GM18861 (cell line): Measurements from ENCODE around the gene COL4A1.

ENCODE experiments used
- ATAC-seq: cut with Tn5 transposase; IDR thresholded peaks from one replicate; pipeline ENCODE4 v1.9.1; 2021; ENCODE audit not compliant: unreplicated experiment

Gene COL4A1

DNA sequence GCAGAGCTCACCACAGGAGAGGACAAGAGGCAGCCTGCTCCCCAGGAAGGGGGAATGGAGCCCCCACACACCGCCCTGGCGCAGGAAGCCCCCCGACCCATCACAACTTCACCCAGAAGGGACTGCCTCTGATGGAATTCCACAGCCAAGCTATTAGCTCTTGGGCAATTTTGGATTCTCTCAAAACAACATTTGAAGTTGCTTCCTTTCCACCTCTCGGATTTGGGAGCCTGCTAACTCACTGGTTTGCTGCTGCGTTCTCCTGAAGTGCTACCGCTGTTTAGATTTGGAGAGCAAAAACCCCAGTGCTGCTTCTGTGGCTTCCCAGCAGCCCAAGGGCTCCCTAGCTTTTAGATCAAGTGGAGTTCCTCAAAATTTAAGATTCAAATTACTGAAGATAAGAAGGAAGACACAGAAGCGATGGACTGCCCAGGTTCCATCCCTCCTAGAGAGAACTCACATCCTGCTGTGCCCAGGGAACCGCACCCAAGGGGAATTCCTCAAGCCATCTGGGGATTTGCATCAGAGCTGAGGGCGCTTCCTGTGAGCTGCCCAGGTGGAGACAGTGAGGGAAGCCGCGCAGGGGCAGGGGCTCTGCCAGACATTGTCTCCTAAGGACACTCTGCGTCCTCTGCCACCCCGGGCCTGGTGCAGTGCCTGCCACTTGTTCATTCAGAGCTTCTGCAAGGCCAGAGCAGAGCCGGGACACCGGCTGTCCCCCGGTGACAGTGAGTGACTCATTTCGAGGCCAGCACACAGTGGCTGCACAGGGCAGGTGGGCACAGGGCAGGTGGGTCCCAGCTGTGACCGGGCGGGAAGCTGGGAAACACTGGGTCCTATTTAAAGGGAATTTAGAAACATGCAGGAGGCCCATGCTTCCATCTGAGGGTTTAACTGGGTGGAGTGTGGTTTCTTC, 45.5 kb downstream of the COL4A1 start:
- no peak for ATAC-seq

DNA sequence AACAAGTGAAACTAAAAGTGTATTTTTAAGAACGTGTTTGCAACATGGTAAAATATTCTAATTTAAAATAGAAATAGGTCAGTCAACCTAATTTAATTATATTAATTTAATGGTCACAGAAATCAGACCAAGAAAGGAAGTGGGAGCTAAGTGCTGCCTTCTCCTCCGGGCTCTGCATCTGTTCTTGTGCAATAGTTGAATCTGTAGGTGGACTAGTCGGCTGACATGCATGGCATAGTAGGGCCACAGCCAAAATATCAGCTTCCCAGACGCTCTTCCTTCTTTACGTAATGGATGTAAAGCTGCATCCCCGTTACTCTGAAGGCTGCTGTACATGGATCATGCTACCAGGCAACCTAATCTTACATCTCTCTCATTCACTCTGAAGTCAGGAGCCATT, 47.3 kb downstream of the COL4A1 start:
- ATAC-seq = no peak

- no peak for ATAC-seq
These were observed 47.9 kb downstream of the COL4A1 start for GRCh38 chr13:110258876-110259631.

DNA sequence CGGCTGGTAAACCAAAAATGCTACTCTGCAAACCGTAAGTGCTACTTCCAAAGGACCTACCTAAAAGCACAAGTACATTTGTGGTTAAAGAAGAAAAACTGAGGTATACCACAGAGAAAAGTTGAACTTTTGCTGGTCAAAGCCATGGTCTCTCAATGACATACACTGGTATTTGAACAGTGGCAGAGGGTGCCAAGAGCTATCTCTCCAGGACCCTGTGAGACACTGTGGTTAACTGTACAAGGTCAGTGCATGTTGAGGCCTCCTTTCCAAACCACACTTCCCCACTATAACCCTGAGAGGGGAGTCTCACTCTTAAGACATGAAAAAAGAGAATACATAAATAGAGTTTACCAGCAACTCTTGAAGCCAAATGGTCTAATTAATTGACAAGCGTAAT, 49.5 kb downstream of the COL4A1 start:
- no peak for ATAC-seq

DNA sequence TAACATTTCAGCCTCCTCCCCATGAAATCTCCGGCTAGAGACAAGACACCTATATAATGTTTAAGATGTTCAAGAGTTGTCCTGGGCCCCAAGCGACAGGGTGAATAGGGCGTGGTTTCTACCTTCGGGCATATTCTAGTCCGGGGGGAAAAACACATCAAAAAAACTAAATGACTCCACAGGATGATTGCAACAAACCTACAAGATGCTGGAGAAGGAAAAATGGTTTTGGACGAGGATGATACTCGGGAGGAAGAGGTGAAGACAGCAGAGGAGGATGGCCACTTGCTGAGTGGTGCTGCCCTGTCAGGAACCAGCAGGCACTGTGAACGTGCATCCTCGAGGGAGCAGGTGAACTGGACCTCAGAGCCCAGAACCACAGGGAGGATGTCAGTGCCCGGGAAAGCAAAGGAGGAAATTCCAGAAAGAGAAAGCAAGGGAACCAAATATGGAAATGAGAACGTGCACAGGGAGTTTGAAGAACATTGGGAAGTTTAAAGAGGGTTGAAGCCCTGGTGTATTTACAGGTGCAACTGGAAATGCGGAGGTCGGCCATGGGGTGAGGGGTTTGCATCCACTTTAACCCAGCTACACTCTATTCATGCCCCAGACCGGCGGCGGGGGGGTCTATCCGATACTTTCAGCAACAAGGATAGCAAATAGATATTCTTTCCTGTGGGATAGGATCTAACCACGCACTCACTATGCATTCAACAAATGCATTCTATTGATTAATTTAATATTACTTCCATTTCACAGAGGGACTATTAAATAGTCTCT, 50.6 kb downstream of the COL4A1 start:
- ATAC-seq = no peak

DNA sequence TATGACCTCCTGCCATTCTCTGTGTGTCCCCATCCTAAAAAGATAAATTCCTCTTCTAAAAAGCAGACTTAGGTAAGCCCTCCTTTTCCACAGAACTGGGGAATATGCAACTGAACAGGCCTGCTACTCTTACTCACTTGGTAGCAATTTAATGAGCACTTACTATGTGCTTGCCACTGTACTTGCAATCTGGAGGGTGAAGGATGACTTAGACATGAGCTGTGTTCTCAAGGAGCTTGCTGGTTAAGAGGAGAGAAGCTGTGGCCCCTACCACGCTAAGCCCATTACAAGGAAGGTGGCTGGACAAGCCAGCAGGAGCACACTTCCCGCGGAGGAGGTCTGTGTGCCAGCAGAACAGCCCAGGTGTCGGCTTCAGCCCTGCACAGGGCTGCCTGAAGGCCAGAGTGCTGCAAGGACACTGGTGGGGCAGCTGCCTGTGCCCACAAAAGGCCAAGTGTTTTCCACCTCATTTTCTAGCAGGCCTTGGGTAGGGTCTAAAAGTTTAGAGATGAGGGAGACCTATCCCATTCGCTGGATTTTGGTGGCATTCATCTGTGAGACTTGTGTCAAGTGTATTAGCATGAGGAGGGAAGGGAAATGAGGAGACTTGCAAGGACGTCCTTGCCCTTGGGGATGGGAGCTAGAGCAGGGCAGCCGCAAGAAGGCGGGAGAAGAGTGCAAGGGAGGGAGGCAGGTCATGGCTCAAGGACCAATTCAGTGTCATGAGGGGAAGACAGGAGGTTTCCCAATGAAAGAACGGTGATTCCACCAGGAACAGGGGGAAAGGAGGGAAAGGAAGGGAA, 52.0 kb downstream of the COL4A1 start:
- ATAC-seq = no peak

DNA sequence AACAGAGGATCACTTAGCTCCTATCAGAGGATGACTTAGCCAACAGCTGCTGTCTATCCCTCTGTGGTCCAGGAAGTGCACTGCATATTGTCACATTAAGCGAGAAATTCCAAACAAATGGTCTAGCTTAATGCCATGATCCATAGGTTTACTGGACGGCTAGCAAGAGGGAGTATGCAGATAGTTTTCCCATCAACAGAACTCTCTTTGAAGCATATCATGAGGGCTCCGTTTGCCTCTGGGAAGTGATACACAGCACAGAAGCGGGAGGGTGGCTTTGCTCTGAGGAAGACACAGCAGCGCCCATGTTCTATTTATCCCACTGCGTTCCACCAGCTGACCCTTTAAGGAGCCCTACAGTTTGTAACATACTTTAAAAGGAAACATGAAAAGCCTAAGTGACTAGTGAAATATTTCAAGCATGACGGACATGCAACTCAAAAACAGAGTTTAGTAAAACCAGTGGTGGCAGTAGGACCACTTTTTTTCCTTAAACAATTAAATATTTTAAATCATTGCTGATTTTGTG, 52.7 kb downstream of the COL4A1 start:
- ATAC-seq = no peak

DNA sequence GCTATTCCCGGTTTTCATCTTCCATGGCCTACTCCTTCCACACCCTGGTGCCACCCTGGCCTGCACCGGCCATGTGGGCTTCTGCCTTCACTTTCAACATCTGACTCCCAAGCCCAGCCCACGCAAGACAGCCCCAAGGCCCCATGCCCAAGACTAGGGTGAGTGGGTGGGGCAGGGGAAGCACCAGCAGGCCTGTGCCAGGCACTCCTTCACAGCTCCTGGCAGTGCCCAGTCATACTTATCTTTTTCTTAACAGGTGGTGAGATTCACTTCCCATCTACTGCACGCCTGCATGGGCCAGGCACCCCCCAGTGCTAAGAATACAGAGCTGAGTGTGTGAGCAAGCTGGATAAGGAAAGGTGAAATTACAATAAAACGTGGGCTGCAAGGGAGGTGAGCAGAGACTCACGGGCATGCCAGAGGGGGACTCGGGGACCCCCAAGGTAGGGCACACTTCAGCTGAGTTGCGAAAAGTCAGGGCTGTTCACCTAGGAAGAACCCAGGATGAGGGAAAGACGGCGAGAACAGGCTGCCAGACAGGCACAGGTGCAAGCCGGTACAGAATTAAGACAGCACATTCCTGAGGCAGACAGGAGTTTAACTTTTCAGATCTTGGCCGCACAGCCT, 55.7 kb downstream of the COL4A1 start:
- ATAC-seq = no peak

DNA sequence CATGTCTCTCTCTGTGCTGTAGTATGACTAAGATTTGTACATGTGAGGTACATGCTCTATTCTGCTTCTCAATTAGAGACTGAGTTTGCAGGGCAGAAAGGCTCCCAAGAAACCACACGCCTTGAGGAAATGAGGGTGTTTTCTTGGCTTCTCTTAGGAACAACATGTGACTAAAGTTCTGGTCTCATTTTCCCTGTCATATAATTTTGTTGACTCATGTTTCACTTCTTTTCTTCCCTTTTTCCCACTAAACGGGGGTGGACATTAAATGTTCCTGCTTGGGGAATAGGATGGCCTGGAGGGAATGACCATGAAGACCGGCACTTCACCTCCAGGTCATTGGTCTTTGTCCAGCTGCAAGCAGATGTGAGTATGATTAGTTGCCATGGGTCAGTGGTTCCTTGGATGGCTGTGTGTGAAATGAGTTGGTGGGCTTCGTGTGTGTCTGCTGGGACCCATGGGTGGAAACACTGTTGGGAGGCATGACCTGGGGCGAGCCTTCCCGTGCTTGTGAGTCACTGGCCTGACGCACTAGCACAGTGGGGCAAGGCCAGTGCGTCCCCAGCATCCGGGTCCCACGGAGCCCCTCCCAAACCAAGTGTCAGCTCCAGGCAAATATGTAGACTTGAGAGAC, 56.6 kb downstream of the COL4A1 start:
- no peak for ATAC-seq

- ATAC-seq = no peak
These were observed 57.6 kb downstream of the COL4A1 start for GRCh38 chr13:110249326-110249725.

DNA sequence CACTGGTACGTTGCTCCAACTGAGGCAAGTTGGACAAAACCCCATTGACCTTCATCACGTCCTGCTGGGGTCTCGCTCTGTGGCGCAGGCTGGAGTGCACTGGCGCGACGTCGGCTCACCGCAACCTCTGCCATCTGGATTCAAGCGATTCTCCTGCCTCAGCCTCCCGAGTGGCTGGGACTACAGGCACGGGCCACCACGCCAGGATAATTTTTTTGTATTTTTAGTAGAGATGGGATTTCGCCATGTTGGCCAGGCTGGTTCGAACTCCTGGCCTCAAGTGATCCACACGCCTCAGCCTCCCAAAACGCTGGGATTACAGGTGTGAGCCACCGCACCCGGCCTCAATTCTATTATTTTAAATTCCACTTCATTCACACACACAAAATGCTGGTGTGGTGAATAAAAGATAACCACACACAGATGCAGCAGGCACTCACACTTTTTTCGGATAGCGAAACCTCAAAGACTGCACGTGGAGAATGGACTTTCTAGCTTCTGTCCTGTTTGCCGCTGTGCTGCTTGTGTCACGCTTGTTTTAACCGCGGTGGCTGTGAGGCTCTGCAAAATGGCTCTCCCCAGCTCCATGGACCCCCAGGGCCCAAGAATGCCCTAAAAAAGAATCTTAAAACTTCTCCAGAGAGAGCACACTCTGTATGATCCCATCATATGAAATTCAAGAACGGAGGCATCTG, 58.4 kb downstream of the COL4A1 start:
- ATAC-seq = no peak

- ATAC-seq = no peak
These were observed 60.4 kb downstream of the COL4A1 start for GRCh38 chr13:110246530-110246929.

DNA sequence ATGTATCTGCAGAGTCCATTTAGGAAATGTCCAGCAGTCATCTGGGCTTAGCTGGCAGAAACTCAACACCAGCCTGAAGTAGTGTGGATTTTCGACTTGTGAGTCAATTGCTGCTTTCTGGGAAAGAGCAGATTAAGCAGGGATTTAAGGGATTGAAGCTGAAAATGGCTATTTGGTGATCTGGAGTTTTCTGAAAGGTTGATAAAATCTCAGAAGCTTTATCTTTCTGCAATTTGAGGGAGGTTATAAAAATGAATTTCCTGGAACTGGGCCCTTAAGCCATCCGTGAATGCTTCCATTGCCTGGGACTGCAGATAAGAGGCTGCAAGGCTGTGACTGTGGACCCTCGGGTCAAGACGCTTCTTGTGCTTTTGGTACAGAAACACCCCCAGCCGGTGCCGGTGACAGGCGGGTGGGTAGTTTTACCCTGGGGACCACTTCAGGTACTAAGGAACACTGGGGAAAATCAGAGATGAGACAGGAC, 61.5 kb downstream of the COL4A1 start:
- no peak for ATAC-seq

DNA sequence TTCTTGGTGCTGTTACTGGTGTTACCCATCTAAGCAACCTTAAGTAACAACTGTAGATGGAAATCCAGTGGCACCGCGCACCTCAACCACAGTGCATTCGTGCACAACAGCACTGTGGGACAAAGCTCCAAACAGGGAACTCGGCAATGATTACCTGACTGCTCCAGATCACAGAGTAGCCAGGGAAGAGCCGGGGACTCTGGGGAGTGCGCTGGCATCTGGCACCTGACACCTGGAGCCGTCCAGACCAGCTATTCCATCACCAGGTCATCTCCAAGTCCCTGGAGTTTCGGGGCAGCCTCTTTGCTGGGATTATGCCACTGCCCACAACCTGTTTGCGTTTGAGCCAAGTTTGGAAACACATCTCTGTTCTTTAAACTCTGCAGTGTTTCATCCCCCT, 62.0 kb downstream of the COL4A1 start:
- no peak for ATAC-seq

DNA sequence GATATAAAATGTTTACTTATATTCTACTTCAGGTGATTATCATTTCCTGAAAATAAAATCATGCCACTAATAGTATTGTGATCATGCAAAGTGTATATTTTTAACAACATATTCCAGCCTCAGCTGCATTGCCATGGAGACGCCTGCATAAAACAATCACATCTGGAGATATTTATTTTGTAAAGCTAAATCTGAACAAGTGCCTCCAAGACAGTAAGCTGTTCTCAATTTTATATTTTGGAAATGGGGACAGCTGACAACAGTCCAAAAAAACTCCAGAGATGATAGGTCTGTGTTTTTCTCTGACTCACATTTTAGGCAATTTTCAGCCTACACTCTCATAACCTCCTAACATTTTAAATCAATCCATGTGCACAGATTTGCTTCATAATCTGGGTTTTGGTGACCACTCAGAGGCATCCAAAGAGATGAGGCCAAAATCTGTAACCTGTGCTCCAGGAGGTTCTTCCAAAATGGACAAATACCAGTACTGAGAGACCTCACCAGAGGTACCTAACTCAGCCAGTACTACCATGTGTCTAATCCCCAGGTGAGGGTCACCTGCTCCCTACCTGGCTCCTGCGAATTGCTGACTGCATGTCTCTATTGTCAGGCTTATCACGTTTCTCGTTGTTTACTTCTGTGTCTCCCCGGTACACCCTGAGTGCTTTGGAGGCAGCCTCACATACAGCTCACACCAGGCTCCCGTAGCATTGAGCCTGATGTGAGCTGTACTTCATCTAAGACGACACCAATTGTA, 62.7 kb downstream of the COL4A1 start:
- ATAC-seq = no peak

DNA sequence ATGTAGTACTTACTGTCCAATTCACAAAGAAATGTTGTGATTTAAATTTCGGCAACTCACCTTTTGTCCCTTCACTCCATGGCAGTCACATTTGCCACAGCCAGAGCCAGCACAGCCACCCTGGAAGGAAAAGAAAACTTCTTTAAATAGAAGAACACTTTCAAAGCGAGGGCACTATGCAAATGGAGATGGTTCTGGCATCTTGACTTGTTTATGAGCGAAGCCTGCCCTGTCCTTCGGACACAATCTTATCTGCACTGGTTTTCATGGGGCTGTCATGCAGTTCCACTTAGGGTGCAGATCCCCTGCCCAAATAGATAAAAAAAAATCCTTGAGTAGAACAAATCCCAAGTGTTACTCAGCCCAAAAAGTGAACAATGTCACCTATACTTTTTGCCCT, 64.3 kb downstream of the COL4A1 start:
- no peak for ATAC-seq

DNA sequence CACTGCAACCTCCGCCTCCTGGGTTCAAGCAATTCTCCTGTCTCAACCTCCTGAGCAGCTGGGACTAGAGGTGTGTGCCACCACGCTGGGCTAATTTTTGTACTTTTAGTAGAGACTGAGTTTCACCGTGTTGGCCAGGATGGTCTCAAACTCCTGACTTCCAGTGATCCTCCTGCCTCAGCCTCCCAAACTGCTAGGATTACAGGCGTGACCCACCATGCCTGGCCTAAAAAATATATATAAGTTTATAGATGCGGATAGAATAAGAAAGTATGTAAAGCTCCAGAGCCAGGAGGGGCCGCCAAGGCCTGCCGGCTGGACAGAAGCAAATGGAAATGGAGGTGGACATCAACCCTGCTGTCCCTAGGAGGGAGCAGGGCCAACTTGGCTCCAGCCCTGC, 66.0 kb downstream of the COL4A1 start:
- ATAC-seq = no peak

GRCh38 chr13:110240352-110240751, 66.6 kb downstream of the COL4A1 start:
- ATAC-seq = no peak
